Measurements from ENCODE around the gene APBB1IP.
"Not testable (repeated sequence)": the region's sequence is repeated elsewhere in the genome, so short reads cannot be mapped to it uniquely, and the experiment has no call there.

The APBB1IP gene

DNA sequence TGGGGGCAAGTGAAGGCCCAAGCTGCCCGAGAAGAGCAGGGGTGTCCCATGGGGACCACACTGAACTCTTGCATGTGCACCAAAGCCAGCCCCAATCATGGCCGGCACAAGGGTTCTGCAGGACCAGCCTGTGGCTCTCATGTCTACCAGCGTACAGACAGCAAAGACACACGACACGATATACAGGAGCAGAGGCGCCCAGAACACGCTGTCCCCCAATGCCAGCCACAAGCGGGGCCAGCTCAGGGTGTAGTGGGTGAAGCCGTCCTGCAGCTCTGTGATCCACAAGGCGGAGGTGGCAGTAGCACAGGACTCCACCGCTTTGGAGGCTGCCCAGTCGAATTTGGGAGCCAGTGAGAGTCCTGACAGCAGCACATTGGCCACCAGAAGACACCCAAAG is 150.5 kb downstream of the APBB1IP start:
- H3K4me1 ChIP-seq (ENCODE audit: control insufficient read depth, insufficient read depth, low read length, poor library complexity, severe bottlenecking): no peaks in the 10 kb centered on the region
- no peaks in the 10 kb centered on the region for H3K36me3 ChIP-seq (ENCODE audit: control insufficient read depth, insufficient read depth, low read length)
- no peak overlapping the region for H3K4me3 ChIP-seq (ENCODE audit: extremely low read depth, insufficient read depth, low read length, poor library complexity, severe bottlenecking)
- whole genome bisulfite sequencing, 2 experiments (ENCODE audit: insufficient coverage in 2 of 2): 87 to 92% methylated on average over 12 of the region's 12 CpGs
- no peaks in the 10 kb centered on the region for H3K9me3 ChIP-seq (ENCODE audit: control insufficient read depth, low read length)
- H3K27ac ChIP-seq (ENCODE audit: low read depth, low read length, severe bottlenecking): no peak overlapping the region

- 60 to 89% methylated on average over 1 to 2 of the region's 5 CpGs for WGBS, 2 experiments (ENCODE audit: insufficient coverage in 2 of 2)
- H3K4me3 ChIP-seq (ENCODE audit: extremely low read depth, insufficient read depth, low read length, poor library complexity, severe bottlenecking): not testable (repeated sequence)
These were observed 151.7 kb downstream of the APBB1IP start for GRCh38 chr10:26589813-26590212.

DNA sequence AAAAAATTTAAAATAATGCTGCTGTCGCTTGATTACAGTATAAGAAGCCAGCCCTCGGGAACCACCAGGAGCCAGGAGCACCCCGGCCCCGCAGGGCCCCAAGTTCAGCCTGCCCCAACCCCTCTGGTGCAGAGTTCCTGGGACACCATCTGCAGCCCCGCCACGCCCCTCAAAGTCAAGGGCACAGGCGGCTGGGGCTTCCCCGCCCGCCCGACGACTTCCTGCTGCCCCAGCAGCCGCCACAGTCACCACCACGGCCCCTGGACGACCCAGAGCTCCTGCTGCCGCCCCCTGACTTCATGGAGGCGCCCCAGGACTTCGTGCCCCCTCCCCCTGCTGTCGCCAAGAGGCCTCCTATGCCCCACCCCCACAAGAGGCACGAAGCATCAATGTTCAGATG is 155.8 kb downstream of the APBB1IP start:
- Histone ChIP-seq H3K4me1 (ENCODE audit: control insufficient read depth, insufficient read depth, low read length, poor library complexity, severe bottlenecking) (no peaks in the 10 kb centered on the region), H3K27ac (ENCODE audit: low read depth, low read length, severe bottlenecking) (no peak overlapping the region), H3K9me3 (ENCODE audit: control insufficient read depth, low read length) (no peaks in the 10 kb centered on the region), H3K4me3 (ENCODE audit: extremely low read depth, insufficient read depth, low read length, poor library complexity, severe bottlenecking) (no peak overlapping the region), H3K36me3 (ENCODE audit: control insufficient read depth, insufficient read depth, low read length) (no peaks in the 10 kb centered on the region)
- 73 to 89% methylated on average over 11 to 16 of the region's 19 CpGs for WGBS, 2 experiments (ENCODE audit: insufficient coverage in 2 of 2)

More at GRCh38 chr10:26589813-26590212, 151.7 kb downstream of the APBB1IP start:
- H3K36me3 ChIP-seq (ENCODE audit: control insufficient read depth, insufficient read depth, low read length); H3K9me3 ChIP-seq (ENCODE audit: control insufficient read depth, low read length); H3K27ac ChIP-seq (ENCODE audit: low read depth, low read length, severe bottlenecking); H3K4me1 ChIP-seq (ENCODE audit: control insufficient read depth, insufficient read depth, low read length, poor library complexity, severe bottlenecking): not testable (repeated sequence)

DNA sequence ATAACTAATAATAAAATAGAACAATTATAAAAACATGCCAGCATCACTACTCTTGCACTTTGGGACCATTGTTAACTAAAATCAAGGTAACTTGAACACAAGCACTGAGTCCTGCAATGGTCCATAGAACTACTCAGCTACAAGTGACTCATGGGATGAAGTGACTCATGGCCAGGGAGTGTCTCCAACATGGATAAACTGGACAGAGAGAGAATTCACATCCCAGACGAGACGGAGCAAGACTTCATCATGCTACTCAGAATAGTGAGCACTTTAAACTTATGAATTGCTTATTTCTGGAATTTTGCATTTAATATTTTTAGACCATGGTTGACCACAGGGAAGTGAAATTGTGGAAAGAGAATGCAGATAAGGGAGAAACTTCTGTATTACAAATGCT is 165.1 kb downstream of the APBB1IP start:
- not testable (repeated sequence) for H3K36me3 ChIP-seq (ENCODE audit: control insufficient read depth, insufficient read depth, low read length); H3K27ac ChIP-seq (ENCODE audit: low read depth, low read length, severe bottlenecking); H3K4me3 ChIP-seq (ENCODE audit: extremely low read depth, insufficient read depth, low read length, poor library complexity, severe bottlenecking); H3K4me1 ChIP-seq (ENCODE audit: control insufficient read depth, insufficient read depth, low read length, poor library complexity, severe bottlenecking); H3K9me3 ChIP-seq (ENCODE audit: control insufficient read depth, low read length)
- WGBS, 2 experiments (ENCODE audit: insufficient coverage in 2 of 2): no CpG with 5 or more reads among the region's 2 CpGs

DNA sequence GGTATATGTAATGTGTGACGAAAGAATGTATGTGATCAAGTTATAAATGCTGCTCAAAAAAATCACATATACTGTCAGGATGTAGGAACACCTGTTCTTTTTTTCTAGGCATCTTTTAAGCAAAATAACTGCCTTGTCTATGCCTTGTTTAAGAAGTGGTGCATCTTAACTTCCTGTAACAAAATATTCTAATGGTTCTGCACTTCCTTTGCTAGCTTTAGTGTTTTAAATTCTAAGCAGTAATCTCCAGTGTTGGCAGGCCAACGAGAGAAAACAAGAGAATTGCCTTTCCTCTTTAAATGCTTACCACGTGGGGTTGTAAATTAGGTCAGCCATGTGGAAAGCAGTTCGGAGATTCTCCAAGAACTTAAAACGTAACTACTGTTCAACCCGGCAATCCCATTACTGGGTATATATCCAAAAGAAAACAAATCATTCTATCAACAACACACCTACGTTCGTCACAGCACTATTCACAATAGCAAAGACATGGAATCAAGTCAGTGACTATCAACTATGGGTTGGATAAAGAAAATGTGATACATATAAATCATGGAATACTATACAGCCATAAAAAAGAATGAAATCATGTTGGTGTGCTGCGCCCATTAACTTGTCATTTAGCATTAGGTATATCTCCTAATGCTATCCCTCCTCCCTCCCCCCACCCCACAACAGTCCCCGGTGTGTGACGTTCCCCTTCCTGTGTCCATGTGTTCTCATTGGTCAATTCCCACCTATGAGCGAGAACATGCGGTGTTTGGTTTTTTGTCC is 166.4 kb downstream of the APBB1IP start:
- H3K4me3 ChIP-seq (ENCODE audit: extremely low read depth, insufficient read depth, low read length, poor library complexity, severe bottlenecking); H3K36me3 ChIP-seq (ENCODE audit: control insufficient read depth, insufficient read depth, low read length); H3K4me1 ChIP-seq (ENCODE audit: control insufficient read depth, insufficient read depth, low read length, poor library complexity, severe bottlenecking); H3K9me3 ChIP-seq (ENCODE audit: control insufficient read depth, low read length); H3K27ac ChIP-seq (ENCODE audit: low read depth, low read length, severe bottlenecking): not testable (repeated sequence)
- 70 to 72% methylated on average over 3 to 4 of the region's 13 CpGs for WGBS, 2 experiments (ENCODE audit: insufficient coverage in 2 of 2)

DNA sequence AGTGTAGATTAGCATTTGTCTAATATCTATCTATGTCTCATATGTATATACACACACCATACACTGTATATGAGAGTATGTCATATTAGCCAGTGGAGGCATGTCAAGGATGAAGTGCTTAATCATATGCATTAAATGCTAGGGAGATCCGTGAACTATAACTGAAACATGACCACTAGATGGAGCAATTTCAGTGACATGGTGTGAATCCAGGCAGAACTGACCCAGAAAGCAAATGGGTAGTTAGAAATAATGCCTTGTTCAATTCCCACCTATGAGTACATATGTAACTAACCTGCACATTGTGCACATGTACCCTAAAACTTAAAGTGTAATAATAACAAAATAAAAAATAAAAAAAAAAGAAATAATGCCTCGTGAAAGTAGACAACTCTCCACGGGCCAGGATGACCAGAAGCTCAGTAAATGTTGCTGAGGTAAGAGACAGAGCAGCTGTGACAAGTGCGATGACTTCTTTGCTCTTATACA is 168.3 kb downstream of the APBB1IP start:
- not testable (repeated sequence) for H3K4me1 ChIP-seq (ENCODE audit: control insufficient read depth, insufficient read depth, low read length, poor library complexity, severe bottlenecking); H3K36me3 ChIP-seq (ENCODE audit: control insufficient read depth, insufficient read depth, low read length); H3K9me3 ChIP-seq (ENCODE audit: control insufficient read depth, low read length); H3K4me3 ChIP-seq (ENCODE audit: extremely low read depth, insufficient read depth, low read length, poor library complexity, severe bottlenecking); H3K27ac ChIP-seq (ENCODE audit: low read depth, low read length, severe bottlenecking)
- 92% methylated on average over 2 of the region's 4 CpGs for WGBS, 2 experiments (ENCODE audit: insufficient coverage in 2 of 2)

GRCh38 chr10:26612151-26612915 is 174.2 kb downstream of the APBB1IP start:
- no peaks in the 10 kb centered on the region for H3K9me3 ChIP-seq (ENCODE audit: control insufficient read depth, low read length)
- H3K4me1 ChIP-seq (ENCODE audit: control insufficient read depth, insufficient read depth, low read length, poor library complexity, severe bottlenecking): no peaks in the 10 kb centered on the region
- WGBS, 2 experiments (ENCODE audit: insufficient coverage in 2 of 2): 40% methylated on average over 1 of the region's 5 CpGs; no CpG with 5 or more reads in 1 of the 2 experiments

More at GRCh38 chr10:26612151-26612915, 174.2 kb downstream of the APBB1IP start:
- H3K4me3 ChIP-seq (ENCODE audit: extremely low read depth, insufficient read depth, low read length, poor library complexity, severe bottlenecking): no peak overlapping the region
- no peaks in the 10 kb centered on the region for H3K36me3 ChIP-seq (ENCODE audit: control insufficient read depth, insufficient read depth, low read length)
- no peak overlapping the region for H3K27ac ChIP-seq (ENCODE audit: low read depth, low read length, severe bottlenecking)
